ENCODE measurements around the gene NAGS. TPM values are rescaled to one million over a fixed set of nuclear protein-coding genes. Genes with fewer than 3 reads are reported as not detected.

NAGS gene
- total RNA-seq, 4 donors from 2014 or later = 0.13 to 1.2 (median 0.34) TPM

- intact Hi-C loops (cut with DNase I; ENCODE audit: low total_unique reads) (no loop called here), in situ Hi-C loops (cut with MboI; ENCODE audit: low sequenced_read_pairs in 4 of 4) (no loop called here)
- peaks cover 17 to 20% of the 10 kb centered on the region in 2 donors for H3K4me1 ChIP-seq
- no peak for ATAC-seq
- TF ChIP-seq CTCF (IDR thresholded peaks at IDR 0.05 in 4 of 5, conservative IDR thresholded peaks at IDR 0.05 in 1 of 5) (no peak), POLR2A (IDR thresholded peaks at IDR 0.05) (no peak)
- H3K9me3 ChIP-seq = no peaks in the 10 kb centered on the region
- H3K27me3 ChIP-seq = peaks cover 0 to 9% (median 8%) of the 10 kb centered on the region in 3 donors
- DNase-seq = no peak
- no peak overlapping the region for H3K27ac ChIP-seq
- H3K4me3 ChIP-seq = no peak overlapping the region
- peaks cover 0 to 4% of the 10 kb centered on the region in 2 donors for H3K36me3 ChIP-seq
Measured at GRCh38 chr17:44011876-44012275, 7.5 kb downstream of the NAGS start.

GRCh38 chr17:44012391-44012790 lies 8.0 kb downstream of the NAGS start:
- Histone ChIP-seq H3K4me1 (peaks cover 15 to 16% of the 10 kb centered on the region in 2 donors), H3K36me3 (peaks cover 0 to 4% of the 10 kb centered on the region in 2 donors), H3K4me3 (no peak overlapping the region), H3K27me3 (peaks cover 0 to 6% (median 5%) of the 10 kb centered on the region in 3 donors), H3K9me3 (no peaks in the 10 kb centered on the region), H3K27ac (no peak overlapping the region)
- in situ Hi-C loops (cut with MboI; ENCODE audit: low sequenced_read_pairs in 4 of 4) = no loop called here
- no peak for TF ChIP-seq CTCF (IDR thresholded peaks at IDR 0.05 in 4 of 5, conservative IDR thresholded peaks at IDR 0.05 in 1 of 5)
- no peak for TF ChIP-seq POLR2A (IDR thresholded peaks at IDR 0.05)
- ATAC-seq = no peak
- intact Hi-C loops (cut with DNase I; ENCODE audit: low total_unique reads) = no loop called here
- no peak for DNase-seq

GRCh38 chr17:44012874-44013273 lies 8.5 kb downstream of the NAGS start:
- no peak overlapping the region for H3K27ac ChIP-seq

GRCh38 chr17:44014133-44014436 lies 9.7 kb downstream of the NAGS start:
- ATAC-seq = no peak
- TF ChIP-seq POLR2A (IDR thresholded peaks at IDR 0.05) (no peak), CTCF (IDR thresholded peaks at IDR 0.05 in 4 of 5, conservative IDR thresholded peaks at IDR 0.05 in 1 of 5) (no peak)
- Histone ChIP-seq H3K9me3 (no peaks in the 10 kb centered on the region), H3K4me3 (peak overlapping the region; percentile 79 to 98 (median 86)), H3K36me3 (peaks cover 0 to 4% of the 10 kb centered on the region in 2 donors), H3K27me3 (no peaks in the 10 kb centered on the region), H3K4me1 (peaks cover 8 to 9% of the 10 kb centered on the region in 2 donors), H3K27ac (peak overlapping the region; percentile 71 to 87 (median 82))
- DNase-seq = no peak
- in situ Hi-C loops (cut with MboI; ENCODE audit: low sequenced_read_pairs in 4 of 4) = no loop called here
- intact Hi-C loops (cut with DNase I; ENCODE audit: low total_unique reads) = loop anchor here (2.0 kb wide), 3 partner anchors 27 to 531 kb away; partner anchors contain the start of genes DHX8 and G6PC3

More at GRCh38 chr17:44012874-44013273, 8.5 kb downstream of the NAGS start:
- Histone ChIP-seq H3K9me3 (no peaks in the 10 kb centered on the region), H3K27me3 (peaks cover 0 to 1% (median 0%) of the 10 kb centered on the region in 3 donors), H3K36me3 (peaks cover 0 to 4% of the 10 kb centered on the region in 2 donors), H3K4me3 (no peak overlapping the region), H3K4me1 (peaks cover 10 to 11% of the 10 kb centered on the region in 2 donors)
- DNase-seq = no peak
- TF ChIP-seq POLR2A (IDR thresholded peaks at IDR 0.05) (no peak), CTCF (IDR thresholded peaks at IDR 0.05 in 4 of 5, conservative IDR thresholded peaks at IDR 0.05 in 1 of 5) (no peak)
- in situ Hi-C loops (cut with MboI; ENCODE audit: low sequenced_read_pairs in 4 of 4) = no loop called here
- no peak for ATAC-seq
- intact Hi-C loops (cut with DNase I; ENCODE audit: low total_unique reads) = no loop called here
